ENCODE measurements around the gene MICAL2.

Gene MICAL2

GRCh38 chr11:12113294-12113693 is 2.9 kb downstream of the MICAL2 start:
- TF ChIP-seq CTCF (IDR thresholded peaks at IDR 0.05; ENCODE audit: borderline replicate concordance, insufficient read depth, low read depth, low read length): no peak
- H3K4me3 ChIP-seq (ENCODE audit: low read depth, low read length): no peak overlapping the region

GRCh38 chr11:12114193-12115033 is 4.0 kb downstream of the MICAL2 start:
- no peak for TF ChIP-seq CTCF (IDR thresholded peaks at IDR 0.05; ENCODE audit: borderline replicate concordance, insufficient read depth, low read depth, low read length)
- no peak overlapping the region for H3K4me3 ChIP-seq (ENCODE audit: low read depth, low read length)

- H3K4me3 ChIP-seq (ENCODE audit: low read depth, low read length): no peak overlapping the region
- TF ChIP-seq CTCF (IDR thresholded peaks at IDR 0.05; ENCODE audit: borderline replicate concordance, insufficient read depth, low read depth, low read length): no peak
These were observed 6.1 kb downstream of the MICAL2 start for GRCh38 chr11:12116425-12117032.

- no peak overlapping the region for H3K4me3 ChIP-seq (ENCODE audit: low read depth, low read length)
- TF ChIP-seq CTCF (IDR thresholded peaks at IDR 0.05; ENCODE audit: borderline replicate concordance, insufficient read depth, low read depth, low read length): no peak
These were observed 6.8 kb downstream of the MICAL2 start for GRCh38 chr11:12117200-12117599.

GRCh38 chr11:12117611-12118010 is 7.2 kb downstream of the MICAL2 start:
- no peak overlapping the region for H3K4me3 ChIP-seq (ENCODE audit: low read depth, low read length)
- no peak for TF ChIP-seq CTCF (IDR thresholded peaks at IDR 0.05; ENCODE audit: borderline replicate concordance, insufficient read depth, low read depth, low read length)

GRCh38 chr11:12118949-12119348 is 8.6 kb downstream of the MICAL2 start:
- TF ChIP-seq CTCF (IDR thresholded peaks at IDR 0.05; ENCODE audit: borderline replicate concordance, insufficient read depth, low read depth, low read length): no peak
- no peak overlapping the region for H3K4me3 ChIP-seq (ENCODE audit: low read depth, low read length)

- TF ChIP-seq CTCF (IDR thresholded peaks at IDR 0.05; ENCODE audit: borderline replicate concordance, insufficient read depth, low read depth, low read length): no peak
- H3K4me3 ChIP-seq (ENCODE audit: low read depth, low read length): no peak overlapping the region
These were observed 9.1 kb downstream of the MICAL2 start for GRCh38 chr11:12119502-12119901.

Measured in GM12875 (cell line).